ENCODE results near the gene MYL12A. TPM values are rescaled to one million over a fixed set of nuclear protein-coding genes. Genes with fewer than 3 reads are reported as not detected.

MYL12A gene
- total RNA-seq, 1 experiment from 2014 or later: 329 TPM

DNA sequence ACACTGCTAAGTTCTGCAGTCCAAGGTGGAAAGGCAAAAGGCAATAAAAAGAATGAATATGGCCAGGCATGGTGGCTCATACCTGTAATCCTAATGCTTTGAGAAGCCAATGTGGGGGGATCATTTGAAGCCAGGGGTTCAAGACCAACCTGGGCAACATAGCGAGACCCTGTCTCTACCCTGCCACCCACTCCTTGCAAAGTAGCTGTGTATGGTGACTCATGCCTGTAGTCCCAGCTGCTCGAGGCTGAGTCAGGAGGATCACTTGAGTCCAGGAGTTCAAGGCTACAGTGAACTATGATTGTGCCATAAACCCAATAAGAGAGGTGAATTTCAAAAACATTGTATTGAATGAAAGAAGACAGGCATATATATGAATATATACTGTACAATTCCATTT, 16.8 kb downstream of the MYL12A start:
- CTCF ChIA-PET: no interaction called here
- no peaks in the 10 kb centered on the region for H3K36me3 ChIP-seq (ENCODE audit: low read depth, low read length)

DNA sequence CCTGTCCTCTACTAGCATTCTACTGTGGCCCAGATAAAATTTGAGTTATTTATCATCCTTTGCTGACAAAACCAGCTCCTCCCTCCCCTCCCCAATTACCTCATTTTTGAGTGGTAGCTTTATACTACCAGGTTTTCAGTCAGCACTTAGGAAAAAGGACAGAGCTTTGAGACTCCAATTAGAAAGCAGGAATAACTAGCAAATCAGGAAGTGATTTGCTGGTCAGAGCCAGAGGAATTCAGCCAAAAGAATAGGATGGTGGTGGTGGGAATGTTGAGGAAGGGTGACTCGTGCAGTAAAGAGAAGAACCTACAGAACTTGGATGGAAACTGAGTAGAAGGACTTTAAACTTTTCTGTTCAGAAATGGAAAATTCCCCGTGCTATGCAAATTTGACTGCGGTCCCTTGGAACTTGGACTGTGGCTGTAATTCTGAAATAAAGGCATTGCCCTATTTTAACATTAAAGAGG, 18.0 kb downstream of the MYL12A start:
- no TSS peak for BruUV-seq (replicated peaks)
- H2AFZ ChIP-seq (ENCODE audit: low read length): no peak overlapping the region
- ChIA-PET CTCF (no interaction called here), POLR2A (ENCODE audit: unreplicated experiment) (interaction anchor here (0.5 to 0.7 kb wide), 3 partner anchors 8 to 608 kb away, joined by 4 to 6 read pairs (median 5); no protein-coding TSS in a partner anchor)
- H3K36me3 ChIP-seq (ENCODE audit: low read depth, low read length): no peaks in the 10 kb centered on the region
- DNase-seq: peak; percentile 60
- no peak for ATAC-seq
- no peak overlapping the region for H3K27ac ChIP-seq (ENCODE audit: low read length)
- no peaks in the 10 kb centered on the region for H3K9me3 ChIP-seq (ENCODE audit: low read length)
- TF ChIP-seq EZH2 (IDR thresholded peaks at IDR 0.05; ENCODE audit: low read length, unreplicated experiment) (no peak), EZH2phosphoT487 (IDR thresholded peaks at IDR 0.05; ENCODE audit: borderline replicate concordance, low read length) (no peak)
- TF ChIP-seq, protein P1, sequence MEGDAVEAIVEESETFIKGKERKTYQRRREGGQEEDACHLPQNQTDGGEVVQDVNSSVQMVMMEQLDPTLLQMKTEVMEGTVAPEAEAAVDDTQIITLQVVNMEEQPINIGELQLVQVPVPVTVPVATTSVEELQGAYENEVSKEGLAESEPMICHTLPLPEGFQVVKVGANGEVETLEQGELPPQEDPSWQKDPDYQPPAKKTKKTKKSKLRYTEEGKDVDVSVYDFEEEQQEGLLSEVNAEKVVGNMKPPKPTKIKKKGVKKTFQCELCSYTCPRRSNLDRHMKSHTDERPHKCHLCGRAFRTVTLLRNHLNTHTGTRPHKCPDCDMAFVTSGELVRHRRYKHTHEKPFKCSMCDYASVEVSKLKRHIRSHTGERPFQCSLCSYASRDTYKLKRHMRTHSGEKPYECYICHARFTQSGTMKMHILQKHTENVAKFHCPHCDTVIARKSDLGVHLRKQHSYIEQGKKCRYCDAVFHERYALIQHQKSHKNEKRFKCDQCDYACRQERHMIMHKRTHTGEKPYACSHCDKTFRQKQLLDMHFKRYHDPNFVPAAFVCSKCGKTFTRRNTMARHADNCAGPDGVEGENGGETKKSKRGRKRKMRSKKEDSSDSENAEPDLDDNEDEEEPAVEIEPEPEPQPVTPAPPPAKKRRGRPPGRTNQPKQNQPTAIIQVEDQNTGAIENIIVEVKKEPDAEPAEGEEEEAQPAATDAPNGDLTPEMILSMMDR (conservative IDR thresholded peaks at IDR 0.05; ENCODE audit: low read depth, low read length): no peak
- no peaks in the 10 kb centered on the region for H3K27me3 ChIP-seq (ENCODE audit: low read length)
- H3K4me1 ChIP-seq (ENCODE audit: insufficient read depth, low read length): peaks cover 49% of the 10 kb centered on the region
- H3K4me3 ChIP-seq (ENCODE audit: low read length): peak overlapping the region; percentile 86; the same call in 1 of the 2 replicates
- peak overlapping the region; percentile 86 for H3K4me2 ChIP-seq (ENCODE audit: low read length)
- H3F3A ChIP-seq (ENCODE audit: low read length, unreplicated experiment): no peaks in the 10 kb centered on the region
- H3K9me2 ChIP-seq (replicated peaks; ENCODE audit: low read length): no peaks in the 10 kb centered on the region
- no peak overlapping the region for H3K9ac ChIP-seq (ENCODE audit: low read length)
- H3K79me2 ChIP-seq (ENCODE audit: low read length): peaks cover 94% of the 10 kb centered on the region
- peaks cover 77% of the 10 kb centered on the region for H4K20me1 ChIP-seq (ENCODE audit: low read length)
- intact Hi-C loops (cut with micrococcal nuclease): no loop called here

More for the DNA sequence above, 16.8 kb downstream of the MYL12A start:
- Histone ChIP-seq H3K79me2 (ENCODE audit: low read length) (peaks cover 86% of the 10 kb centered on the region), H3F3A (ENCODE audit: low read length, unreplicated experiment) (no peaks in the 10 kb centered on the region), H3K27ac (ENCODE audit: low read length) (no peak overlapping the region), H4K20me1 (ENCODE audit: low read length) (peaks cover 64% of the 10 kb centered on the region), H3K9me3 (ENCODE audit: low read length) (no peaks in the 10 kb centered on the region), H3K4me3 (ENCODE audit: low read length) (peak overlapping the region; percentile 86), H3K4me1 (ENCODE audit: insufficient read depth, low read length) (peaks cover 52% of the 10 kb centered on the region), H3K27me3 (ENCODE audit: low read length) (no peaks in the 10 kb centered on the region), H3K9ac (ENCODE audit: low read length) (no peak overlapping the region), H2AFZ (ENCODE audit: low read length) (no peak overlapping the region), H3K4me2 (ENCODE audit: low read length) (peak overlapping the region; percentile 86), H3K9me2 (replicated peaks; ENCODE audit: low read length) (no peaks in the 10 kb centered on the region)
- TF ChIP-seq EZH2 (IDR thresholded peaks at IDR 0.05; ENCODE audit: low read length, unreplicated experiment): no peak
- TF ChIP-seq, protein P1 (conservative IDR thresholded peaks at IDR 0.05; ENCODE audit: low read depth, low read length): no peak
- TF ChIP-seq EZH2phosphoT487 (IDR thresholded peaks at IDR 0.05; ENCODE audit: borderline replicate concordance, low read length): no peak
- DNase-seq (no peak), ATAC-seq (no peak)
- BruUV-seq (replicated peaks): no TSS peak
- intact Hi-C loops (cut with micrococcal nuclease): loop anchor here (5.0 kb wide), 1 partner anchor 338 kb away; no protein-coding TSS in a partner anchor
- POLR2A ChIA-PET (ENCODE audit: unreplicated experiment): interaction anchor here (1.4 kb wide), 1 partner anchor 17 kb away, joined by 10 read pairs; the partner anchor contains the start of gene MYL12A

DNA sequence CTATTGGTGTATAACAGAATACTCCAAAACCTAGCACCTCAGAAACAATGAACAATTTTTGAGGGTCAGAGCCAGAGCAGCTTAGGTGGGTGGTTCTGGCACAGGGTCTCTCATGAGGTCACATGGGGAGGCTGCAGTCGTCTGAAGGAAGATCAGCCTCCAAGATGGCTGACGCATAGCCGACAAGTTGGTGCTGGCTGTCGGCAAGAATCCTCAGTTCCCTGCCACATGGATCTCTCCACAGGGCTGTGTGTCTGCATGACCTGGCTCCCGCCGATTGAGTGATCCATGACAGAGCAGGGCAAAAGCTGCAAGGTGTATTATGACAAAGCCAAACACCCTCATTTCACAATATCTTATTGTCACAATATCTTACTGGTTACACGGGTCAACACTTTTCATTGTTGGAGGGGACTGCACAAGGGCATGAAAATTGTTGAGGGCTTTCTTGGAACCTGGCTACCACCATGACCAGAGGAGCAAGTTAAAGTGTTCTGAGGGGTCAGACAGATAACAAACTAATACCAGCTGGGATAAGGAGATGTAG, 18.5 kb downstream of the MYL12A start:
- peaks cover 82% of the 10 kb centered on the region for H4K20me1 ChIP-seq (ENCODE audit: low read length)
- H3K9me2 ChIP-seq (replicated peaks; ENCODE audit: low read length): no peaks in the 10 kb centered on the region
- POLR2A ChIA-PET (ENCODE audit: unreplicated experiment): interaction anchor here (0.5 kb wide), 1 partner anchor 608 kb away, joined by 4 read pairs; no protein-coding TSS in a partner anchor
- no TSS peak for BruUV-seq (replicated peaks)
- no peak overlapping the region for H3K4me3 ChIP-seq (ENCODE audit: low read length)
- no peaks in the 10 kb centered on the region for H3K9me3 ChIP-seq (ENCODE audit: low read length)
- peak overlapping the region; percentile 86; the same call in 1 of the 2 replicates for H3K4me2 ChIP-seq (ENCODE audit: low read length)
- CTCF ChIA-PET: no interaction called here
- peaks cover 46% of the 10 kb centered on the region for H3K4me1 ChIP-seq (ENCODE audit: insufficient read depth, low read length)
- H3K36me3 ChIP-seq (ENCODE audit: low read depth, low read length): no peaks in the 10 kb centered on the region
- TF ChIP-seq EZH2 (IDR thresholded peaks at IDR 0.05; ENCODE audit: low read length, unreplicated experiment) (no peak), EZH2phosphoT487 (IDR thresholded peaks at IDR 0.05; ENCODE audit: borderline replicate concordance, low read length) (no peak)
- TF ChIP-seq, protein P1 (conservative IDR thresholded peaks at IDR 0.05; ENCODE audit: low read depth, low read length): no peak
- no peaks in the 10 kb centered on the region for H3F3A ChIP-seq (ENCODE audit: low read length, unreplicated experiment)
- H3K9ac ChIP-seq (ENCODE audit: low read length): no peak overlapping the region
- intact Hi-C loops (cut with micrococcal nuclease): no loop called here
- H2AFZ ChIP-seq (ENCODE audit: low read length): no peak overlapping the region
- no peaks in the 10 kb centered on the region for H3K27me3 ChIP-seq (ENCODE audit: low read length)
- H3K27ac ChIP-seq (ENCODE audit: low read length): no peak overlapping the region
- ATAC-seq (no peak), DNase-seq (no peak)
- peaks cover 94% of the 10 kb centered on the region for H3K79me2 ChIP-seq (ENCODE audit: low read length)
